NCI-H1048 (cell line): ENCODE results near the gene TFIP11.

Experiments used
- DNase-seq: peaks from one replicate; lab custom pipeline; 2025; lab: John Stamatoyannopoulos, UW

TFIP11 gene

GRCh38 chr22:26503758-26504157 is 8.5 kb downstream of the TFIP11 start:
- no peak for DNase-seq

GRCh38 chr22:26502688-26503561 is 9.3 kb downstream of the TFIP11 start:
- DNase-seq = no peak

GRCh38 chr22:26501996-26502395 is 10.3 kb downstream of the TFIP11 start:
- no peak for DNase-seq

- no peak for DNase-seq
These were observed 13.0 kb downstream of the TFIP11 start for GRCh38 chr22:26499188-26499703.

- DNase-seq = no peak
These were observed 15.8 kb downstream of the TFIP11 start for GRCh38 chr22:26496456-26496855.

- no peak for DNase-seq
These were observed 17.8 kb downstream of the TFIP11 start for GRCh38 chr22:26494506-26494905.

GRCh38 chr22:26492220-26492619 is 20.1 kb downstream of the TFIP11 start:
- no peak for DNase-seq

- no peak for DNase-seq
These were observed 22.7 kb downstream of the TFIP11 start for GRCh38 chr22:26489447-26490036.

- DNase-seq = no peak
These were observed 24.3 kb downstream of the TFIP11 start for GRCh38 chr22:26487996-26488395.

- no peak for DNase-seq
These were observed 25.9 kb downstream of the TFIP11 start for GRCh38 chr22:26486394-26486793.

GRCh38 chr22:26485806-26486390 is 26.4 kb downstream of the TFIP11 start:
- DNase-seq = no peak

- DNase-seq = no peak
These were observed 27.3 kb downstream of the TFIP11 start for GRCh38 chr22:26485013-26485412.

GRCh38 chr22:26484360-26484706 is 27.9 kb downstream of the TFIP11 start:
- no peak for DNase-seq

GRCh38 chr22:26483439-26484359 is 28.6 kb downstream of the TFIP11 start, which contains the start of the genes HPS4 and SRRD:
Gene HPS4, minus strand, starts transcription at chr22:26483783. Its CDS starts 2,021 bp downstream, at chr22:26481762.
Gene SRRD, plus strand, starts transcription at chr22:26483877. Its CDS starts 14 bp downstream, at chr22:26483891.
- peak; percentile 66 for DNase-seq

GRCh38 chr22:26483043-26483438 is 29.2 kb downstream of the TFIP11 start:
- no peak for DNase-seq

- DNase-seq = no peak
These were observed 30.1 kb downstream of the TFIP11 start for GRCh38 chr22:26482161-26482560.

- no peak for DNase-seq
These were observed 30.6 kb downstream of the TFIP11 start for GRCh38 chr22:26481694-26482093.

- DNase-seq = no peak
These were observed 31.1 kb downstream of the TFIP11 start for GRCh38 chr22:26481112-26481693.

- no peak for DNase-seq
These were observed 31.7 kb downstream of the TFIP11 start for GRCh38 chr22:26480611-26480932.

- no peak for DNase-seq
These were observed 32.3 kb downstream of the TFIP11 start for GRCh38 chr22:26479792-26480610.
